Endothelial cell of hepatic sinusoid (primary cell): Measurements from ENCODE around the gene GVQW3.

Experiments
- in situ Hi-C: cut with HindIII; loops from 2 replicates; pipeline ENCODE4 v1.10.0; 2017; ENCODE audit warnings: low sequenced_read_pairs

Gene GVQW3

GRCh38 chr11:76380977-76381719 lies at the start of gene GVQW3, which contains the start of gene THAP12:
Gene GVQW3, plus strand, starts transcription at chr11:76381323. Its CDS starts 506 bp downstream, at chr11:76381829.
Gene THAP12, minus strand, starts transcription at chr11:76381132. Its CDS starts 296 bp downstream, at chr11:76380836.
- in situ Hi-C loops = loop anchor here (10.0 kb wide), 1 partner anchor 64 kb away; the partner anchor contains the start of gene EMSY

GRCh38 chr11:76334826-76335389 lies 46.2 kb upstream of the GVQW3 start:
- in situ Hi-C loops = loop anchor here (25.0 kb wide), 1 partner anchor 423 kb away; no protein-coding TSS in a partner anchor

GRCh38 chr11:76335842-76336241 lies 45.3 kb upstream of the GVQW3 start:
- in situ Hi-C loops = loop anchor here (25.0 kb wide), 1 partner anchor 424 kb away; no protein-coding TSS in a partner anchor

- in situ Hi-C loops = loop anchor here (25.0 kb wide), 1 partner anchor 424 kb away; no protein-coding TSS in a partner anchor
Observed at GRCh38 chr11:76336597-76336996, 44.5 kb upstream of the GVQW3 start.

GRCh38 chr11:76337469-76337868 lies 43.7 kb upstream of the GVQW3 start:
- in situ Hi-C loops = loop anchor here (25.0 kb wide), 1 partner anchor 425 kb away; no protein-coding TSS in a partner anchor

GRCh38 chr11:76337923-76338322 lies 43.2 kb upstream of the GVQW3 start:
- in situ Hi-C loops = loop anchor here (25.0 kb wide), 1 partner anchor 426 kb away; no protein-coding TSS in a partner anchor

- in situ Hi-C loops = loop anchor here (25.0 kb wide), 1 partner anchor 427 kb away; no protein-coding TSS in a partner anchor
Observed at GRCh38 chr11:76339221-76339620, 41.9 kb upstream of the GVQW3 start.

GRCh38 chr11:76347466-76347865 lies 33.7 kb upstream of the GVQW3 start:
- in situ Hi-C loops = loop anchor here (25.0 kb wide), 1 partner anchor 435 kb away; no protein-coding TSS in a partner anchor

- in situ Hi-C loops = loop anchor here (25.0 kb wide), 1 partner anchor 436 kb away; no protein-coding TSS in a partner anchor
Observed at GRCh38 chr11:76348348-76348747, 32.8 kb upstream of the GVQW3 start.

GRCh38 chr11:76355172-76355571 lies 26.0 kb upstream of the GVQW3 start:
- in situ Hi-C loops = no loop called here

GRCh38 chr11:76361374-76361773 lies 19.7 kb upstream of the GVQW3 start:
- in situ Hi-C loops = no loop called here

GRCh38 chr11:76361776-76362175 lies 19.3 kb upstream of the GVQW3 start:
- in situ Hi-C loops = no loop called here

- in situ Hi-C loops = no loop called here
Observed at GRCh38 chr11:76362716-76363115, 18.4 kb upstream of the GVQW3 start.

GRCh38 chr11:76365038-76365679 lies 16.0 kb upstream of the GVQW3 start:
- in situ Hi-C loops = no loop called here

GRCh38 chr11:76368490-76368889 lies 12.6 kb upstream of the GVQW3 start:
- in situ Hi-C loops = no loop called here

GRCh38 chr11:76369406-76369805 lies 11.7 kb upstream of the GVQW3 start:
- in situ Hi-C loops = no loop called here

GRCh38 chr11:76371170-76371569 lies 10.0 kb upstream of the GVQW3 start:
- in situ Hi-C loops = no loop called here

- in situ Hi-C loops = no loop called here
Observed at GRCh38 chr11:76376746-76377558, 4.2 kb upstream of the GVQW3 start.

- in situ Hi-C loops = loop anchor here (10.0 kb wide), 1 partner anchor 65 kb away; the partner anchor contains the start of gene EMSY
Observed at GRCh38 chr11:76379807-76380158, 1.3 kb upstream of the GVQW3 start.
